Lung (tissue), 12 donors: ENCODE measurements around the gene SERPIND1. TPM values are rescaled to one million over a fixed set of nuclear protein-coding genes. Genes with fewer than 3 reads are reported as not detected.

Experiments
- ATAC-seq: fragments of 200-7000 bp; cut with Tn5 transposase; one replicate; pipeline ENCODE4 v1.9.1; 2020; ENCODE audit warnings: moderate number of reproducible peaks; ENCODE audit not compliant: insufficient read depth, low FRiP score
- DNase-seq, 3 donors: peaks; one replicate each; pipeline ENCODE4 v3.0.0-alpha.2; 2013 to 2017
- H3K27ac ChIP-seq, 2 donors: one replicate each; pipeline ENCODE4 v1.5.1; 2013; ENCODE audit warnings: mild to moderate bottlenecking in 2 of 2, moderate library complexity in 2 of 2, control low read depth in 1 of 2, inconsistent platforms in 1 of 2, low read depth in 1 of 2, low read length in 1 of 2
- H3K27me3 ChIP-seq, 3 donors: one replicate each; pipeline ENCODE4 v1.5.1; 2013; ENCODE audit warnings: low read length in 2 of 3; ENCODE audit not compliant: control insufficient read depth in 3 of 3, insufficient read depth in 3 of 3
- H3K36me3 ChIP-seq, 4 donors: one replicate each; pipeline ENCODE4 v1.5.1; 2013; ENCODE audit warnings: low read length in 4 of 4, mild to moderate bottlenecking in 1 of 4, moderate library complexity in 1 of 4; ENCODE audit not compliant: control insufficient read depth in 4 of 4, insufficient read depth in 4 of 4
- H3K4me1 ChIP-seq, 5 donors: one replicate each; pipeline ENCODE4 v1.5.1; 2013; ENCODE audit warnings: low read length in 5 of 5, mild to moderate bottlenecking in 2 of 5, moderate library complexity in 1 of 5; ENCODE audit not compliant: control insufficient read depth in 5 of 5, insufficient read depth in 5 of 5
- H3K4me3 ChIP-seq: one replicate; pipeline ENCODE4 v1.5.1; 2013; ENCODE audit warnings: mild to moderate bottlenecking, control low read depth, moderate library complexity
- H3K9ac ChIP-seq, 2 donors: one replicate each; pipeline ENCODE4 v1.5.1; 2013; ENCODE audit warnings: low read length in 2 of 2, control low read depth in 1 of 2; ENCODE audit not compliant: insufficient read depth in 1 of 2
- H3K9me3 ChIP-seq, 4 donors: one replicate each; pipeline ENCODE4 v1.5.1; 2013; ENCODE audit warnings: low read length in 3 of 4, mild to moderate bottlenecking in 1 of 4, moderate library complexity in 1 of 4; ENCODE audit not compliant: control insufficient read depth in 4 of 4, insufficient read depth in 3 of 4
- WGBS, 2 donors: extraction: QIAGEN DNeasy Blood & Tissue Kit; methylation state at CpG; one replicate each; pipeline ENCODE4 v1.1.7; 2013; 5-methylcytosine and 5-hydroxymethylcytosine counted together
- polyA plus RNA-seq, 2 donors: library from polyadenylated mRNA; stranded (reverse); fragments of 200-250 nt; gene quantifications; one replicate each; pipeline ENCODE4 v1.2.1, GENCODE V29; 2013
- total RNA-seq, 2 donors: library from RNA; depleted of rRNA in 1 of 2; stranded (reverse); fragments of >200 nt in 1 of 2; gene quantifications; one replicate each; pipeline ENCODE4 v1.2.1, GENCODE V29; 2014 to 2021
- TF ChIP-seq, protein P1 (sequence below): IDR thresholded peaks from 2 replicates; pipeline ENCODE4 v1.5.1; 2012; ENCODE audit warnings: mild to moderate bottlenecking; ENCODE audit errors: control extremely low read depth, extremely low read depth
- donor health status: control.
- donor health status: control.
- donor health status: Bipolar disorder and iron deficiency.
- donor health status: healthy.
- donor health status: DM: yes; HTN: yes; CAD: no.

SERPIND1 gene
- total and polyA plus RNA-seq, 4 donors: 0.02 to 2.0 (median 0.75) TPM

DNA sequence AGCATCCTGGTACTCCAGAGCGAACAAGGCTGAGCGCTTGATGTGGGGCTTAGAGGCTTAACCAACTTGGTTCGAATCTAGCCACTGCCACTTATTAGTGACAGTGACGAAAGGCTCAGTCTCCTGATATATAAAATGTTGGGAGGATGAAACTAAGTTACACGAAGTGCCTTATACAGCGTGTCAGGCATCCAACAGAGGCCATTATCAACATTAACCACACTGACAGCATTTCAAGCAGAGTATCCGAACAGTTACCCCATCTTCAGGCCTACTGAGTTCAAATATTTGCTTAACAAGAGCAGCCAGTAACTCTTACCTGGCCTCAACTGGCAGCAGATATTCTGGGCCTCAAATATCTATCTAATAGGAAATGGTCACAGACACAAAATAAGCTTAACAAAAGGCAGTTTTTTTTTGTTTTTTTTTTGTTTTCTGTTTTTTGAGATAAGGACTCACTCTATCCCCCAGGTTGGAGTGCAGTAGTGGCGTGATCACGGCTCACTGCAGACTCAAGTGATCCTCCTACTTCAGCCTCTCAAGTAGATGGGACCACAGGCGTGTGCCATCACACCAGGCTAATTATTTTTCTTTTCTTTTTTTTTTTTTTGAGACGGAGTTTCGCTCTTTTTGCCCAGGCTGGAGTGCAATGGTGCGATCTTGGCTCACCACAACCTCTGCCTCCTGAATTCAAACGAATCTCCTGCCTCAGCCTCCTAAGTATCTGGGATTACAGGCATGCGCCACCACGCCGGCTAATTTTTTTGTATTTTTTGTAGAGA, 2.9 kb downstream of the SERPIND1 start:
- TF ChIP-seq, protein P1, sequence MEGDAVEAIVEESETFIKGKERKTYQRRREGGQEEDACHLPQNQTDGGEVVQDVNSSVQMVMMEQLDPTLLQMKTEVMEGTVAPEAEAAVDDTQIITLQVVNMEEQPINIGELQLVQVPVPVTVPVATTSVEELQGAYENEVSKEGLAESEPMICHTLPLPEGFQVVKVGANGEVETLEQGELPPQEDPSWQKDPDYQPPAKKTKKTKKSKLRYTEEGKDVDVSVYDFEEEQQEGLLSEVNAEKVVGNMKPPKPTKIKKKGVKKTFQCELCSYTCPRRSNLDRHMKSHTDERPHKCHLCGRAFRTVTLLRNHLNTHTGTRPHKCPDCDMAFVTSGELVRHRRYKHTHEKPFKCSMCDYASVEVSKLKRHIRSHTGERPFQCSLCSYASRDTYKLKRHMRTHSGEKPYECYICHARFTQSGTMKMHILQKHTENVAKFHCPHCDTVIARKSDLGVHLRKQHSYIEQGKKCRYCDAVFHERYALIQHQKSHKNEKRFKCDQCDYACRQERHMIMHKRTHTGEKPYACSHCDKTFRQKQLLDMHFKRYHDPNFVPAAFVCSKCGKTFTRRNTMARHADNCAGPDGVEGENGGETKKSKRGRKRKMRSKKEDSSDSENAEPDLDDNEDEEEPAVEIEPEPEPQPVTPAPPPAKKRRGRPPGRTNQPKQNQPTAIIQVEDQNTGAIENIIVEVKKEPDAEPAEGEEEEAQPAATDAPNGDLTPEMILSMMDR: no peak
- H3K27ac ChIP-seq: no peak overlapping the region
- 88 to 92% methylated on average over 17 of the region's 17 CpGs for WGBS, 2 donors
- no peak overlapping the region for H3K9ac ChIP-seq
- H3K36me3 ChIP-seq: peaks cover 0 to 23% (median 0%) of the 10 kb centered on the region in 4 donors
- no peaks in the 10 kb centered on the region for H3K27me3 ChIP-seq
- ATAC-seq (no peak), DNase-seq (no peak)
- no peaks in the 10 kb centered on the region for H3K9me3 ChIP-seq
- H3K4me1 ChIP-seq: peaks cover 0 to 7% (median 0%) of the 10 kb centered on the region in 5 donors
- no peak overlapping the region for H3K4me3 ChIP-seq

DNA sequence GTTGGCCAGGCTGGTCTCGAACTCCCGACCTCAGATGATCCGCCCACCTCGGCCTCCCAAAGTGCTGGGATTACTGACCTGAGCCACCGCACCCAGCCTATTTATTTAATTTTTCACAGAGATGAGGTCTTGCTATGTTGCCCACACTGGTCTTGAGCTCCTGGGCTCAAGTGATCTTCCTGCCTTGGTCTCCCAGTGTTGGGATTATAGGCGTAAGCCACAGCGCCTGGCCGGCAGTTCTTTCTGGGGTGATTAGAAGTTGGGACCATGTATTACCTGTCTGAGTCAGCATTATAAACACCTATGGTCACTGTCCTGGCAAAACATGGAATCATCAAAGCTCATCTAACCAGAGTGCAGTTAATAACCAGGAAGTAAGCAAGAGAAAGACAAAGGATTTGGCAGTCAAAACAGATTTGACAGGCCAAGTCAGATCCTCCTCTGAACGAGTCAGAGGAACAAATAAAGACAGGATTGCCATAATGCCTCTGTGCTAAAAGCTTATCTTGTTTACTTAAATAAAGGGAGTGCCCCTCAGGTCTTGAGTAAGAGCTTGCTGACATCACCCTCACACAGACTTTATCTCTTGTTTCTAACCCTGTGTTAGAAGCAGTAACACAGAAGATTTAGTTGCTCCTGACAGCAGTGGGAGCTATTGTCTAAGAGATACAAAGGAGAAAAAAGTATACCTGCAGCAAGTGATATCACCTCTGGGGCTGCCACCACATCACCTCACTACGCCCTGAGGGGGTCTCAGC, 3.7 kb downstream of the SERPIND1 start:
- ATAC-seq (peak; percentile 46), DNase-seq (peak in 1 of 3 donors; percentile 33)
- H3K27ac ChIP-seq: peak overlapping the region in 1 of 2 donors; percentile 41
- H3K4me1 ChIP-seq: peaks cover 0 to 7% (median 0%) of the 10 kb centered on the region in 5 donors
- H3K27me3 ChIP-seq: no peaks in the 10 kb centered on the region
- TF ChIP-seq, protein P1: no peak
- WGBS, 2 donors: 75 to 87% methylated on average over 10 of the region's 10 CpGs
- no peak overlapping the region for H3K4me3 ChIP-seq
- peaks cover 0 to 22% (median 0%) of the 10 kb centered on the region in 4 donors for H3K36me3 ChIP-seq
- no peak overlapping the region for H3K9ac ChIP-seq
- H3K9me3 ChIP-seq: no peaks in the 10 kb centered on the region

DNA sequence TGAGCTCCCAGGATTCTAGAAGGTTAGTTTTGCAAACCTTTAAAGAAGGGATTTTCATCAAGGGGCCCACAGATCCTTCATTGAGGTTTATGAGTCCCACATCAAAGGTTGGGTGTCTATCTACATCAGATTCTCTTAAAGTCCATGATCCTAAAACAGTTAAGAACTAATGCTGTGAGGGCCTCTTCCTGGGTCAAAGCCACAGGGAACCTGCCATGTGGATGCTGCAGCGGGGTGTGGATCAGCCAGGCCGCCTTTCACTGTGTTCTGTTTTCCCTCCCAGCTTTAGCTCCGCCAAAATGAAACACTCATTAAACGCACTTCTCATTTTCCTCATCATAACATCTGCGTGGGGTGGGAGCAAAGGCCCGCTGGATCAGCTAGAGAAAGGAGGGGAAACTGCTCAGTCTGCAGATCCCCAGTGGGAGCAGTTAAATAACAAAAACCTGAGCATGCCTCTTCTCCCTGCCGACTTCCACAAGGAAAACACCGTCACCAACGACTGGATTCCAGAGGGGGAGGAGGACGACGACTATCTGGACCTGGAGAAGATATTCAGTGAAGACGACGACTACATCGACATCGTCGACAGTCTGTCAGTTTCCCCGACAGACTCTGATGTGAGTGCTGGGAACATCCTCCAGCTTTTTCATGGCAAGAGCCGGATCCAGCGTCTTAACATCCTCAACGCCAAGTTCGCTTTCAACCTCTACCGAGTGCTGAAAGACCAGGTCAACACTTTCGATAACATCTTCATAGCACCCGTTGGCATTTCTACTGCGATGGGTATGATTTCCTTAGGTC, 5.3 kb downstream of the SERPIND1 start:
- Histone ChIP-seq H3K4me1 (peaks cover 0 to 7% (median 0%) of the 10 kb centered on the region in 5 donors), H3K36me3 (peaks cover 0 to 13% (median 0%) of the 10 kb centered on the region in 4 donors), H3K9me3 (no peaks in the 10 kb centered on the region), H3K4me3 (no peak overlapping the region), H3K27ac (no peak overlapping the region), H3K27me3 (no peaks in the 10 kb centered on the region), H3K9ac (no peak overlapping the region)
- WGBS, 2 donors: 86 to 92% methylated on average over 25 of the region's 25 CpGs
- TF ChIP-seq, protein P1: no peak
- DNase-seq (no peak), ATAC-seq (no peak)
